Common myeloid progenitor, CD34-positive (primary cell): ENCODE data around the gene TSPAN18.

ENCODE experiments used
- CTCF ChIA-PET: fragments of 350-600 bp; sonication (Branson Sonifier 250); formaldehyde crosslinking; loops from one replicate; lab custom pipeline; 2021; ENCODE audit warnings: antibody characterized with exemption; lab: Charles Lee
- POLR2A ChIA-PET: fragments of 350-600 bp; sonication (Branson Sonifier 250); formaldehyde crosslinking; loops from one replicate; lab custom pipeline; 2021; ENCODE audit warnings: antibody characterized with exemption; lab: Charles Lee
- DNase-seq, 3 donors: peaks; one replicate each; pipeline versions ENCODE4 v3.0.0 to v3.0.0-alpha.2; 2013
- H3K27ac ChIP-seq, 2 experiments: 1 replicate in 1 of 2; 2 replicates in 1 of 2; pipeline ENCODE4 v1.7.0; 2013; ENCODE audit warnings: inconsistent platforms in 2 of 2, low read length in 2 of 2, mild to moderate bottlenecking in 2 of 2, low read depth in 1 of 2, moderate library complexity in 1 of 2; ENCODE audit not compliant: severe bottlenecking in 2 of 2, insufficient read depth in 1 of 2, poor library complexity in 1 of 2
- H3K27me3 ChIP-seq, 5 experiments: replicated peaks in 2 of 5; 1 replicate in 3 of 5; 2 replicates in 2 of 5; pipeline versions ENCODE4 v1.6.1 to v1.7.0; 2013; ENCODE audit warnings: low read length in 4 of 5, mild to moderate bottlenecking in 2 of 5, moderate library complexity in 2 of 5, inconsistent platforms in 1 of 5; ENCODE audit not compliant: insufficient read depth in 5 of 5, control insufficient read depth in 4 of 5
- H3K36me3 ChIP-seq, 4 experiments: 1 replicate in 2 of 4; 2 replicates in 2 of 4; pipeline versions ENCODE4 v1.6.1 to v1.7.0; 2013; ENCODE audit warnings: low read length in 3 of 4, control low read depth in 1 of 4, mild to moderate bottlenecking in 1 of 4; ENCODE audit not compliant: control insufficient read depth in 4 of 4, insufficient read depth in 4 of 4
- H3K4me1 ChIP-seq, 4 experiments: 1 replicate in 3 of 4; 2 replicates in 1 of 4; pipeline versions ENCODE4 v1.6.1 to v1.7.1; 2013; ENCODE audit warnings: low read length in 3 of 4, mild to moderate bottlenecking in 3 of 4, control low read depth in 1 of 4, inconsistent platforms in 1 of 4, moderate library complexity in 1 of 4; ENCODE audit not compliant: control insufficient read depth in 4 of 4, insufficient read depth in 4 of 4; ENCODE audit errors: control extremely low read depth in 1 of 4
- H3K4me3 ChIP-seq, 7 experiments: 1 replicate in 4 of 7; 2 replicates in 3 of 7; pipeline versions ENCODE4 v1.5.1 to v1.7.0; 2013; ENCODE audit warnings: mild to moderate bottlenecking in 7 of 7, low read length in 6 of 7, moderate library complexity in 6 of 7, inconsistent platforms in 2 of 7, low read depth in 2 of 7, control low read depth in 1 of 7; ENCODE audit not compliant: insufficient read depth in 4 of 7, control insufficient read depth in 1 of 7; ENCODE audit errors: extremely low read depth in 1 of 7
- H3K9me3 ChIP-seq, 5 experiments: 1 replicate in 4 of 5; 2 replicates in 1 of 5; pipeline versions ENCODE4 v1.6.1 to v1.7.1; 2013; ENCODE audit warnings: low read length in 4 of 5, mild to moderate bottlenecking in 2 of 5, inconsistent platforms in 1 of 5, low read depth in 1 of 5, moderate library complexity in 1 of 5; ENCODE audit not compliant: control insufficient read depth in 4 of 5, insufficient read depth in 2 of 5; ENCODE audit errors: control extremely low read depth in 1 of 5
- WGBS: methylation state at CpG from one replicate; pipeline ENCODE4 v1.1.5; 2013; ENCODE audit not compliant: insufficient coverage; 5-methylcytosine and 5-hydroxymethylcytosine counted together

Gene TSPAN18

GRCh38 chr11:44916331-44916730 lies 189.6 kb downstream of the TSPAN18 start:
- Histone ChIP-seq H3K27me3 (no peaks in the 10 kb centered on the region), H3K36me3 (no peaks in the 10 kb centered on the region), H3K4me3 (peak overlapping the region in 1 of 7 experiments; percentile 19), H3K9me3 (no peaks in the 10 kb centered on the region), H3K4me1 (peaks cover 0 to 51% (median 35%) of the 10 kb centered on the region in 4 experiments), H3K27ac (no peak overlapping the region)
- ChIA-PET CTCF (interaction anchor here (0.9 to 2.0 kb wide), 3 partner anchors 11 to 294 kb away, joined by 3 to 12 read pairs (median 4); no protein-coding TSS in a partner anchor), POLR2A (no interaction called here)
- 32% methylated on average over 3 of the region's 8 CpGs for WGBS
- peak; percentile 43 to 80 (median 77) for DNase-seq

GRCh38 chr11:44916801-44917385 lies 190.1 kb downstream of the TSPAN18 start:
- Histone ChIP-seq H3K27ac (no peak overlapping the region), H3K4me3 (peak overlapping the region in 2 of 7 experiments; percentile 1 to 19), H3K36me3 (no peaks in the 10 kb centered on the region), H3K27me3 (no peaks in the 10 kb centered on the region), H3K4me1 (peaks cover 0 to 47% (median 33%) of the 10 kb centered on the region in 4 experiments), H3K9me3 (no peaks in the 10 kb centered on the region)
- DNase-seq, result peak; percentile 68 to 89 (median 86)
- CTCF ChIA-PET, result interaction anchor here (0.5 to 1.0 kb wide), 2 partner anchors 10 to 356 kb away, joined by 3 to 4 read pairs; no protein-coding TSS in a partner anchor
- POLR2A ChIA-PET, result no interaction called here
- 11% methylated on average over 9 of the region's 10 CpGs for WGBS

GRCh38 chr11:44917741-44918140 lies 191.0 kb downstream of the TSPAN18 start:
- Histone ChIP-seq H3K36me3 (no peaks in the 10 kb centered on the region), H3K27ac (no peak overlapping the region), H3K4me1 (peaks cover 0 to 47% (median 33%) of the 10 kb centered on the region in 4 experiments), H3K27me3 (no peaks in the 10 kb centered on the region), H3K9me3 (no peaks in the 10 kb centered on the region), H3K4me3 (no peak overlapping the region)
- CTCF ChIA-PET, result interaction anchor here (1.4 to 1.9 kb wide), 3 partner anchors 9 to 19 kb away, joined by 3 to 8 read pairs (median 6); no protein-coding TSS in a partner anchor
- POLR2A ChIA-PET, result no interaction called here
- DNase-seq, result no peak
- WGBS, result 98% methylated on average over 4 of the region's 4 CpGs

- no peak for DNase-seq
- ChIA-PET POLR2A (no interaction called here), CTCF (interaction anchor here (2.4 to 4.9 kb wide), 2 partner anchors 9 to 184 kb away, joined by 10 to 27 read pairs; no protein-coding TSS in a partner anchor)
- no peak overlapping the region for H3K27ac ChIP-seq
- H3K36me3 ChIP-seq, result no peaks in the 10 kb centered on the region
- no peaks in the 10 kb centered on the region for H3K27me3 ChIP-seq
- H3K9me3 ChIP-seq, result no peaks in the 10 kb centered on the region
- peaks cover 0 to 28% (median 22%) of the 10 kb centered on the region in 4 experiments for H3K4me1 ChIP-seq
- WGBS, result 98% methylated on average over 5 of the region's 7 CpGs
- H3K4me3 ChIP-seq, result no peak overlapping the region
Observed at GRCh38 chr11:44920451-44920850, 193.7 kb downstream of the TSPAN18 start.

- DNase-seq, result no peak
- H3K27ac ChIP-seq, result no peak overlapping the region
- ChIA-PET POLR2A (no interaction called here), CTCF (interaction anchor here (1.1 to 4.9 kb wide), 5 partner anchors 9 to 188 kb away, joined by 3 to 27 read pairs (median 4); no protein-coding TSS in a partner anchor)
- no peaks in the 10 kb centered on the region for H3K36me3 ChIP-seq
- no peak overlapping the region for H3K4me3 ChIP-seq
- H3K4me1 ChIP-seq, result peaks cover 0 to 6% (median 4%) of the 10 kb centered on the region in 4 experiments
- peaks cover 0 to 1% (median 0%) of the 10 kb centered on the region in 5 experiments for H3K27me3 ChIP-seq
- WGBS, result 95% methylated on average over 6 of the region's 7 CpGs
- no peaks in the 10 kb centered on the region for H3K9me3 ChIP-seq
Observed at GRCh38 chr11:44923115-44923514, 196.4 kb downstream of the TSPAN18 start.

GRCh38 chr11:44923806-44924205 lies 197.0 kb downstream of the TSPAN18 start:
- CTCF ChIA-PET, result interaction anchor here (0.7 to 4.9 kb wide), 7 partner anchors 8 to 191 kb away, joined by 3 to 27 read pairs (median 4); no protein-coding TSS in a partner anchor

GRCh38 chr11:44926036-44926435 lies 199.3 kb downstream of the TSPAN18 start:
- no peak for DNase-seq
- CTCF ChIA-PET, result interaction anchor here (1.2 to 24.4 kb wide), 7 partner anchors 8 to 173 kb away, joined by 3 to 1197 read pairs (median 12); no protein-coding TSS in a partner anchor
- H3K36me3 ChIP-seq, result no peaks in the 10 kb centered on the region
- POLR2A ChIA-PET, result no interaction called here
- H3K4me1 ChIP-seq, result peaks cover 0 to 6% (median 3%) of the 10 kb centered on the region in 4 experiments
- H3K27ac ChIP-seq, result no peak overlapping the region
- WGBS, result 98% methylated on average over 7 of the region's 8 CpGs
- no peaks in the 10 kb centered on the region for H3K9me3 ChIP-seq
- H3K27me3 ChIP-seq, result peaks cover 0 to 1% (median 0%) of the 10 kb centered on the region in 5 experiments
- no peak overlapping the region for H3K4me3 ChIP-seq

More at GRCh38 chr11:44923806-44924205, 197.0 kb downstream of the TSPAN18 start:
- peaks cover 0 to 1% (median 0%) of the 10 kb centered on the region in 5 experiments for H3K27me3 ChIP-seq
- no peak overlapping the region for H3K4me3 ChIP-seq
- peaks cover 0 to 6% (median 3%) of the 10 kb centered on the region in 4 experiments for H3K4me1 ChIP-seq
- no peaks in the 10 kb centered on the region for H3K36me3 ChIP-seq
- no peak for DNase-seq
- 100% methylated on average over 1 of the region's 3 CpGs for WGBS
- POLR2A ChIA-PET, result no interaction called here
- H3K9me3 ChIP-seq, result no peaks in the 10 kb centered on the region
- no peak overlapping the region for H3K27ac ChIP-seq
